ENCODE results near the gene SURF4.
"Not testable (repeated sequence)": the region's sequence is repeated elsewhere in the genome, so short reads cannot be mapped to it uniquely, and the experiment has no call there.

Gene SURF4

DNA sequence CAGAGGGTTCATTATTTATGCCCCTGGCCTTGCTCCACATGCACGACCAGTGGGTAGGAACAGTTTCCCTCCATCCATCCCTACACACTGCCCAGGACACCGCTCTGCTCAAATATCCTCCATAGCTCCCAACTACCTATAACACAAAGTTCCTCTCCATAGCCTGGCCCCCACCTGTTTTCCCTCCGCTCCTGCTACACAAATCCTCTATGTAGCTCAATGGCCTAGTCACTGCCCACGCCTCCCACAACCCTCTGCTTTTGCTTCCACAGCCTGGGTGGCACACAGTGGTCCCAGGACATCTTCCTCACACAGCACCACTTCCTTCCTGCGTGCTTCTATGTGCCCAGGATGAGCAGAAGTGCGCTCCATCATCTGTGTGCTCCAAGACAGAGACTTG lies 21.5 kb upstream of the SURF4 start:
- DNase-seq, result no peak

GRCh38 chr9:133396952-133397351 lies 21.1 kb upstream of the SURF4 start:
- no peak for DNase-seq

- no peak for DNase-seq
Observed at GRCh38 chr9:133394687-133395271, 18.9 kb upstream of the SURF4 start.

DNA sequence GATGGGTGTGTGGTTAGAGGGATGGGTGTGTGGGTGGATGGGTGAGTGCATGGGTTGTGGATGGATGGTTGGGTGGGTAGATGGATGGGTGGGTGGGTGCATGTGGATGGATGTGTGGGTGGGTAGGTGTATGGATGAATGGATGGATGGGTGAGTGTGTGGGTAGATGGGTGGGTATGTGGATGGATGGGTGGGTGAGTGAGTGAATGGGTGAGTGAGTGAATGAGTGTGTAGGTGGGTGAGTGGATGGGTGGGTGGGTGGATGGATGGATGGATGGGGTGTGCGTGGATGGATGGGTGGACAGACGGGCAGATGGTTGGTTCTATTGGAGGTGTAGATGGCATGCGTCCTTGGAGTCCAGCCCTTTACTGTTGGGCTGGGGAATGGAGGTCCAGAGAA lies 17.5 kb upstream of the SURF4 start:
- no peak for DNase-seq

DNA sequence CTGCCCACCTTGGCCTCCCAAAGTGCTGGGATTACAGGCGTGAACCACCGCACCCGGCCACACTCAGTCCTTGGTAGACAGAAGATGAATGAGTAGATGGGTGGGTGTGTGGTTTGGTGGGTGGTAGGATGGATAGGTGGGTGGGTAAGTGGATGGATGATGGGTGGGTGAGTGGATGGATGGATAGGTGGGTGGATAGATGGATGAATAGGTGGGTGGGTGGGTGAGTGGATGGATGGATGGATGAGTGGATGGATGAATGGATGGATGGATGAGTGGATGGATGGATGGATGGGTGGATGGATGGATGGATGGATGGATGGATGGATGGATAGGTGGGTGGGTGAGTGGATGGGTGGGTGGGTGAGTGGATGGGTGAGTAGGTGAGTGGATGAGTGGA lies 16.4 kb upstream of the SURF4 start:
- not testable (repeated sequence) for DNase-seq

DNA sequence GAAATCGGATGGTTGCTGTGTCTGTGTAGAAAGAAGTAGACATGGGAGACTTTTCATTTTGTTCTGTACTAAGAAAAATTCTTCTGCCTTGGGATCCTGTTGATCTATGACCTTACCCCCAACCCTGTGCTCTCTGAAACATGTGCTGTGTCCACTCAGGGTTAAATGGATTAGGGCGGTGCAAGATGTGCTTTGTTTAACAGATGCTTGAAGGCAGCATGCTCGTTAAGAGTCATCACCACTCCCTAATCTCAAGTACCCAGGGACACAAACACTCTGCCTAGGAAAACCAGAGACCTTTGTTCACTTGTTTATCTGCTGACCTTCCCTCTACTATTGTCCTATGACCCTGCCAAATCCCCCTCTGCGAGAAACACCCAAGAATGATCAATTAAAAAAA lies 15.6 kb upstream of the SURF4 start:
- not testable (repeated sequence) for DNase-seq

- DNase-seq, result no peak
Observed at GRCh38 chr9:133390713-133391112, 14.9 kb upstream of the SURF4 start.

- no peak for DNase-seq
Observed at GRCh38 chr9:133389562-133389961, 13.7 kb upstream of the SURF4 start.

GRCh38 chr9:133389025-133389557 lies 13.2 kb upstream of the SURF4 start:
- no peak for DNase-seq

GRCh38 chr9:133387680-133388079 lies 11.8 kb upstream of the SURF4 start:
- no peak for DNase-seq

- no peak for DNase-seq
Observed at GRCh38 chr9:133386338-133386737, 10.5 kb upstream of the SURF4 start.

DNA sequence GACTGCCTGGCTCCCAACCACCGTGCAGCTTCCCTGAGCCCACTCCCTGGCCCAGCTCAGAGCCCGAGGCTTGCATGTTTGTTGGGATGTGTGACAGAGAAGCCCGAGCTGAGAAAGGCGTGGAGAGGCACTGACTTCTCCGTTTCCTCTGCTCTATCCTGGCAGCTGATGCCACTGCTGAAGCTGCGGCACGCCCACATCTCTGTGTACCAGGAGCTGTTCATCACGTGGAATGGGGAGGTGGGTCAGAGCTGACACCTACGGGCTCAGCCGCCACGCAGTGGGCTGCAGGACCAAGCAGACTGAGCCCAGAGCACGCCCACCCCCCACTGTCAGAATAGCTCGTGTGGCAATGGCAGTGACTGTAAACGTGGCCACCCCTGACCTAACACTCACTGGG lies 9.6 kb upstream of the SURF4 start:
- no peak for DNase-seq

- no peak for DNase-seq
Observed at GRCh38 chr9:133384736-133385321, 9.0 kb upstream of the SURF4 start.

DNA sequence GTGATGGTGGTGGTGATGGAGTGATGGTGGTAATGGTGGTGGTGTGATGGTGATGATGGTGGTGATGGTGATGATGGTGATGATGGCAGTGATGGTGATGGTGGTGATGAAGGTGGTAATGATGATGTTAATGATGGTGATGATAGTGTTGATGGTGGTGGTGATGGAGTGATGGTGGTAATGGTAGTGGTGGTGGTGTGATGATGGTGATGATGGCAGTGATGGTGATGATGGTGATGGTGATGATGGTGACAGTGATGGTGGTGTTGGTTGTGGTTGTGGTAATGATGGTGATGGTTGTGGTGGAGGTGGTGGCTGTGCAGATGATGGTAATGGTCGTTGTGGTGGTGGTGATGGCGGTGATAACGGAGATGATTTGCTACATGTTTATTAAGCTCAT lies 7.6 kb upstream of the SURF4 start:
- no peak for DNase-seq

- no peak for DNase-seq
Observed at GRCh38 chr9:133382507-133383141, 6.8 kb upstream of the SURF4 start.

DNA sequence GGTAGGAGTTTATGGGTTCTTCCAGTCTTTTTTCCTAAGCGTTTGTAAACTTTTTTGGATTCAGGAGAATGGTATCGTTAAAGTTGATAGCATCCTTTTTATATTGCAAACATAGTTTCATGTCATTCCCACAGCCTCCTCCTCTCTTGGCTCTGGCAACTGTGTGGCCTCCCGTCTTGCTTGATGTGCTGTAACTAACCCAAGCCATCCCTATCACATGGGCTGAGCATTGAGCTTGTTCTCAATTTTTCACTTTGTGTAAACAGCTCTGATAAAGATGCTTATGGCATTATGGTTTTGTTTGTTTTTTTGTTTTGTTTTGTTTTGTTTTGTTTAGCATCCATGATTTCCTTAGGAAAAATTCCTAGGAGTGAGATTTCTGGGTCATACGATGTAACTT lies 4.9 kb upstream of the SURF4 start:
- DNase-seq, result no peak

GRCh38 chr9:133379153-133380086 lies 3.6 kb upstream of the SURF4 start:
- no peak for DNase-seq

DNA sequence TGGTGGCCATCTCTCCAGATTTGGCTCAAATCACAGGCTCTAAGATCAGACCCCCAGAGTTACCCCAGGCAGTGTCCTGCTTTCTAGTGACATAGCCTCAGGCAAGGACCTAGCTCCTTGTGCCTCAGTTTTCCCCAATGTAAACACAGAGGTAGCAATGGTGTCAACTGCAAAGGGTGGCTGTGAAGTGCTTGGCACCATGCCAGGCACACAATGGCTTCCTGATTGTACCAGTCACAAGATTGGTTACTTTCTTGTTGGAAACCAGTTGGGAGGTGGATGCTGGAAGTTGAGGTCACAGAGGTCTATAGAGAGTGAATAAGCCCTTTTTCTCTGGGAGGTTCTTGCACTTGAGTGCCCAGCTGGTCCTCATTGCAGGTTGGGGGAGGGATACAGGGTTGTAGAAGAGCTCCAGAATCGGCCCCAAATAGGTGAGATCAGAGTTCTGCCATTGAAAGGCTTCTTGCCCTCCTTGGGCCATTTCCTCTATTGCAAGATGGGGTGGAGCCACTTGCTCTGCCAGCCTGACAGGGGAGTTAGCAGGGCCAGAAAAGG lies 2.6 kb upstream of the SURF4 start:
- no peak for DNase-seq

- peak; percentile 23 for DNase-seq
Observed at GRCh38 chr9:133377721-133378216, 1.9 kb upstream of the SURF4 start.

DNA sequence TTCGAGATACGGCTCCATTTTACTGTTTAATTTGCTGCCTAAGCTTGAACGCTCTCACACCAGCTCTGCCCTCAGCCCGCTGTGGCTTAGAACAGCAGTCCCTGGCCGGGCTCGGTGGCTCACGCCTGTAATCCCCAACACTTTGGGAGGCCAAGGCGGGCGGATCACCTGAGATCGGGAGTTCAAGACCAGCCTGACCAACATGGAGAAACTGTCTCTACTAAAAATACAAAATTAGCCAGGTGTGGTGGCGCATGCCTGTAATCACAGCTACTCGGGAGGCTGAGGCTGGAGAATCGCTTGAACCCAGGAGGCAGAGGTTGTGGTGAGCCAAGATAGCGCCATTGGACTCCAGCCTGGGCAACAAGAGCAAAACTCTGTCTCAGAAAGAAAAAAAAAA lies 1.4 kb upstream of the SURF4 start:
- DNase-seq, result not testable (repeated sequence)

DNA sequence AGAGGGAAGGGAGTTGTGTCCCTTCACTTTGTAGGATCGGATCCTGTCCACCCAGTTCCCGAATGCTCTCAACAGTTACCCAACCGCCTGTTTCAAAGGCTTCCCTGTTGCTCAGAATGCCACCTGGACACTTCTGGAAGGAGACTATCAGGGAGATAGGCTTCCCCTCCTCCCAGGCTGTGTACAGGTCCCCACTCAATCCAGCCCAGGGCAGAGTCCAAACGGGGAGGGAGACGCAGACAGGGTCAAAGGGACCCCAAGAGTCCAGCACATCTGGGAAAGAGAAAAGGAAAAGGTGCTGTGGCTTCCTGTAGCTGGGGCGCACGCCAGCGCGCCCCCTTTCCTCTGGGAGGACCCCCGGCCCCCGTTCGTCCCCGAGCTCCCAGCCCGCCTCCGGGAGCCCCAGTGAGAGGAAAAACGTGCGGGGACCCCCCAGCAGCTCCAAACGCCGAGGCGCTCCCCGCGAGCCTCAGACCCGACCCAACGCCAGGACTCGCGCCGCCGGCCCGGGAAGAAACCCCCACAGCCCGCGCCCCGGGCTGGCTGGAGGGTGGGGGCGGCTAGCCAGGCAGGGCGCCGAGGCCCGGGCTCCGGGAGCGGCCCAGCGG lies 640 bp downstream of the SURF4 start:
- DNase-seq, result no peak

DNA sequence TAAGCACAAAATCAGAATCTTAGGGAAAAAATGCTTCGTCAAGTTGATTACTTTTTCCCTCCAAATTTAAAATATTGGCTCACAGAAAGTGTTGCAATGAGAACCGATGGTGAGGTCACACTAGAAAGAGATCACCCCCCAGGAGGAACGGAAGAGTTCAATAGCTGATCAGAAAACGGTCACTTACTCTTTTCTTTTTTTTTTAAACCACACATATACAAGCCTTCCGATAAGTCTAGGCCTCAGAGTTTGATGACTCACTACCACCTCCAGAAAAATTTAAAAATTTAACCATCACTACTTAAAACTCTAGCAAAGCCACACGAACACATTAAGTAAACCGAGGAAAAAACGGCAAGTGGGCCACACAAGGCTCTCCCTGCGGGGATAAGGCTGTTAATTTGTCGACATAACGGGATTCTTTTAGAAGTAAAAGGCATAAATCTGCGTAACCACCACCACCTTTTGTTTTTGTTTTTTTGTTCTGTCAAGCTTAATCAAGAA lies 1.2 kb downstream of the SURF4 start:
- no peak for DNase-seq
